Measurements from ENCODE around the gene CREG1.

- TF ChIP-seq CTCF (conservative IDR thresholded peaks at IDR 0.05; ENCODE audit: low read depth, low read length), result no peak
- TF ChIP-seq EZH2 (IDR thresholded peaks at IDR 0.05; ENCODE audit: low read length, unreplicated experiment), result no peak
- no peak for TF ChIP-seq EZH2phosphoT487 (IDR thresholded peaks at IDR 0.05; ENCODE audit: borderline replicate concordance, low read length)
Measured at GRCh38 chr1:167526667-167527383, 26.7 kb downstream of the CREG1 start.

All from PC-3 (cell line).